Cardiac fibroblast (primary cell): Measurements from ENCODE around the gene PARG.
"Not testable (repeated sequence)": the region's sequence is repeated elsewhere in the genome, so short reads cannot be mapped to it uniquely, and the experiment has no call there.

Experiments
- DNase-seq, 2 donors: peaks; one replicate each; pipeline versions ENCODE4 v3.0.0 to v3.0.0-alpha.2; 2010; ENCODE audit warnings: low read depth in 2 of 2
- H3K4me3 ChIP-seq, 2 donors: replicated peaks in 1 of 2; 1 replicate in 1 of 2; 2 replicates in 1 of 2; pipeline ENCODE4 v1.5.1; 2011; ENCODE audit warnings: low read depth in 2 of 2, low read length in 2 of 2, mild to moderate bottlenecking in 2 of 2, moderate library complexity in 1 of 2
- CTCF ChIP-seq: IDR thresholded peaks from one replicate; pipeline ENCODE4 v1.5.1; 2011; ENCODE audit warnings: low read depth, mild to moderate bottlenecking, low read length, inconsistent platforms

Gene PARG

GRCh38 chr10:49844775-49845595, 96.8 kb downstream of the PARG start:
- no peak for TF ChIP-seq CTCF
- peak; percentile 58 to 71 for DNase-seq
- H3K4me3 ChIP-seq: no peak overlapping the region

- DNase-seq, H3K4me3 ChIP-seq: not testable (repeated sequence)
Observed at GRCh38 chr10:49842333-49842628, 99.5 kb downstream of the PARG start.

- TF ChIP-seq CTCF: no peak
- no peak for DNase-seq
- no peak overlapping the region for H3K4me3 ChIP-seq
Observed at GRCh38 chr10:49841615-49842332, 100.1 kb downstream of the PARG start.

GRCh38 chr10:49837685-49838084, 104.1 kb downstream of the PARG start:
- TF ChIP-seq CTCF: no peak
- H3K4me3 ChIP-seq: no peak overlapping the region
- DNase-seq: no peak

GRCh38 chr10:49837051-49837478, 104.8 kb downstream of the PARG start:
- DNase-seq: peak; percentile 4 to 5

GRCh38 chr10:49834976-49835375, 106.9 kb downstream of the PARG start:
- no peak for DNase-seq
- H3K4me3 ChIP-seq: no peak overlapping the region
- no peak for TF ChIP-seq CTCF

More at GRCh38 chr10:49837051-49837478, 104.8 kb downstream of the PARG start:
- no peak for TF ChIP-seq CTCF
- H3K4me3 ChIP-seq: no peak overlapping the region

- DNase-seq: no peak
- TF ChIP-seq CTCF: no peak
- no peak overlapping the region for H3K4me3 ChIP-seq
Observed at GRCh38 chr10:49834201-49834600, 107.6 kb downstream of the PARG start.
